Measurements from ENCODE around the gene BET1. TPM values are rescaled to one million over a fixed set of nuclear protein-coding genes. Genes with fewer than 3 reads are reported as not detected.
A peak's percentile ranks its signal among the peaks of the same experiment; 100 is the strongest.

The BET1 gene
- total and polyA plus RNA-seq, 9 of the 15 experiments (the other 6 are each of a cell fraction or from before 2014, with no cell fraction given), result 15.8 to 190 (median 37.8) TPM

GRCh38 chr7:94015538-94015937, 11.4 kb upstream of the BET1 start:
- H3K9me1 ChIP-seq (ENCODE audit: control insufficient read depth, insufficient read depth, low read length), result no peaks in the 10 kb centered on the region
- DNase-seq (ENCODE audit: extremely low read depth in 1 of 4, low spot score in 3 of 4) (no peak), FAIRE-seq (no peak), ATAC-seq (no peak)
- H3K79me2 ChIP-seq (ENCODE audit: control insufficient read depth, insufficient read depth, low read length), result no peaks in the 10 kb centered on the region
- ChIA-PET POLR2A (no interaction called here), CTCF (ENCODE audit: low intra/inter-chr PET ratio) (no interaction called here)
- H2AFZ ChIP-seq (ENCODE audit: low read depth, low read length), result no peak overlapping the region
- H3K4me3 ChIP-seq, result no peak overlapping the region
- H3K27me3 ChIP-seq (ENCODE audit: control insufficient read depth in 2 of 2, insufficient read depth in 2 of 2, low read length in 2 of 2), result peaks cover 2 to 8% of the 10 kb centered on the region in 2 experiments; a peak in 1 of 5 replicates
- H3K9me3 ChIP-seq (replicated peaks; ENCODE audit: control insufficient read depth, insufficient read depth, low read depth, low read length), result no peaks in the 10 kb centered on the region
- H3K36me3 ChIP-seq (ENCODE audit: control insufficient read depth, insufficient read depth, low read length), result no peaks in the 10 kb centered on the region
- no peak overlapping the region for H3K9ac ChIP-seq (ENCODE audit: insufficient read depth in 1 of 2, low read depth in 2 of 2, low read length in 2 of 2)
- in situ Hi-C loops (cut with MboI), result no loop called here
- no peak overlapping the region for H3K27ac ChIP-seq (ENCODE audit: extremely low read depth, low read depth, low read length)
- no peaks in the 10 kb centered on the region for H4K20me1 ChIP-seq (replicated peaks; ENCODE audit: control insufficient read depth, insufficient read depth, low read length)
- no peak overlapping the region for H3K4me2 ChIP-seq (ENCODE audit: insufficient read depth, low read length)
- TF ChIP-seq MAFF (IDR thresholded peaks at IDR 0.05; ENCODE audit: low read length) (0 out of 2 replicates have a peak, but pooled peaks have one; percentile 14), ESRRA (IDR thresholded peaks at IDR 0.05; ENCODE audit: borderline replicate concordance, low read depth) (no peak), CEBPG (CRISPR knock-in tag; IDR thresholded peaks at IDR 0.05) (no peak), CEBPG (tag; conservative IDR thresholded peaks at IDR 0.05 in 1 of 2, IDR thresholded peaks at IDR 0.05 in 1 of 2) (0 out of 4 replicates have a peak, but pooled peaks of 1 of the 2 experiments have one; percentile 21), KHSRP (IDR thresholded peaks at IDR 0.05) (no peak), MAFG (tag; conservative IDR thresholded peaks at IDR 0.05) (0 out of 2 replicates have a peak, but pooled peaks have one; percentile 34), ZNF311 (CRISPR knock-in tag; IDR thresholded peaks at IDR 0.05) (no peak), C11orf30 (IDR thresholded peaks at IDR 0.05; ENCODE audit: low read depth) (peak; percentile 47; the same call in 1 of the 2 replicates), ZNF316 (IDR thresholded peaks at IDR 0.05) (peak; percentile 77)
- intact Hi-C loops (cut with micrococcal nuclease), result no loop called here
- peaks cover 0 to 7% of the 10 kb centered on the region in 2 experiments; a peak in 1 of 5 replicates for H3K4me1 ChIP-seq (replicated peaks in 1 of 2; ENCODE audit: control insufficient read depth in 2 of 2, insufficient read depth in 2 of 2, low read length in 2 of 2)
- BruUV-seq (replicated peaks), result no TSS peak
